ENCODE data around the gene CCSAP.

GRCh38 chr1:229319487-229319886 lies 23.4 kb downstream of the CCSAP start:
- TF ChIP-seq CTCF (tag by site-specific recombination; IDR thresholded peaks at IDR 0.05) (no peak), ZNF169 (tag by site-specific recombination; IDR thresholded peaks at IDR 0.05) (no peak), ZNF660 (tag by site-specific recombination; IDR thresholded peaks at IDR 0.05) (no peak), ZNF830 (tag by site-specific recombination; IDR thresholded peaks at IDR 0.05; ENCODE audit: low read depth) (no peak), ZBTB10 (tag by site-specific recombination; IDR thresholded peaks at IDR 0.05) (no peak), ZBTB7A (tag by site-specific recombination; IDR thresholded peaks at IDR 0.05; ENCODE audit: low read depth) (no peak), ZNF274 (IDR thresholded peaks at IDR 0.05; ENCODE audit: low read length) (no peak), ZNF274 (tag by site-specific recombination; IDR thresholded peaks at IDR 0.05; ENCODE audit: borderline replicate concordance) (no peak), ZBTB1 (tag by site-specific recombination; IDR thresholded peaks at IDR 0.05) (no peak), ZNF24 (tag by site-specific recombination; IDR thresholded peaks at IDR 0.05) (no peak), PRDM10 (tag by site-specific recombination; IDR thresholded peaks at IDR 0.05) (no peak)
- TF ChIP-seq, protein P1, sequence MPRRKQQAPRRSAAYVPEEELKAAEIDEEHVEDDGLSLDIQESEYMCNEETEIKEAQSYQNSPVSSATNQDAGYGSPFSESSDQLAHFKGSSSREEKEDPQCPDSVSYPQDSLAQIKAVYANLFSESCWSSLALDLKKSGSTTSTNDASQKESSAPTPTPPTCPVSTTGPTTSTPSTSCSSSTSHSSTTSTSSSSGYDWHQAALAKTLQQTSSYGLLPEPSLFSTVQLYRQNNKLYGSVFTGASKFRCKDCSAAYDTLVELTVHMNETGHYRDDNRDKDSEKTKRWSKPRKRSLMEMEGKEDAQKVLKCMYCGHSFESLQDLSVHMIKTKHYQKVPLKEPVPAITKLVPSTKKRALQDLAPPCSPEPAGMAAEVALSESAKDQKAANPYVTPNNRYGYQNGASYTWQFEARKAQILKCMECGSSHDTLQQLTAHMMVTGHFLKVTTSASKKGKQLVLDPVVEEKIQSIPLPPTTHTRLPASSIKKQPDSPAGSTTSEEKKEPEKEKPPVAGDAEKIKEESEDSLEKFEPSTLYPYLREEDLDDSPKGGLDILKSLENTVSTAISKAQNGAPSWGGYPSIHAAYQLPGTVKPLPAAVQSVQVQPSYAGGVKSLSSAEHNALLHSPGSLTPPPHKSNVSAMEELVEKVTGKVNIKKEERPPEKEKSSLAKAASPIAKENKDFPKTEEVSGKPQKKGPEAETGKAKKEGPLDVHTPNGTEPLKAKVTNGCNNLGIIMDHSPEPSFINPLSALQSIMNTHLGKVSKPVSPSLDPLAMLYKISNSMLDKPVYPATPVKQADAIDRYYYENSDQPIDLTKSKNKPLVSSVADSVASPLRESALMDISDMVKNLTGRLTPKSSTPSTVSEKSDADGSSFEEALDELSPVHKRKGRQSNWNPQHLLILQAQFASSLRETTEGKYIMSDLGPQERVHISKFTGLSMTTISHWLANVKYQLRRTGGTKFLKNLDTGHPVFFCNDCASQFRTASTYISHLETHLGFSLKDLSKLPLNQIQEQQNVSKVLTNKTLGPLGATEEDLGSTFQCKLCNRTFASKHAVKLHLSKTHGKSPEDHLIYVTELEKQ (tag by site-specific recombination; IDR thresholded peaks at IDR 0.05; ENCODE audit: borderline replicate concordance): no peak
- TF ChIP-seq, protein P2, sequence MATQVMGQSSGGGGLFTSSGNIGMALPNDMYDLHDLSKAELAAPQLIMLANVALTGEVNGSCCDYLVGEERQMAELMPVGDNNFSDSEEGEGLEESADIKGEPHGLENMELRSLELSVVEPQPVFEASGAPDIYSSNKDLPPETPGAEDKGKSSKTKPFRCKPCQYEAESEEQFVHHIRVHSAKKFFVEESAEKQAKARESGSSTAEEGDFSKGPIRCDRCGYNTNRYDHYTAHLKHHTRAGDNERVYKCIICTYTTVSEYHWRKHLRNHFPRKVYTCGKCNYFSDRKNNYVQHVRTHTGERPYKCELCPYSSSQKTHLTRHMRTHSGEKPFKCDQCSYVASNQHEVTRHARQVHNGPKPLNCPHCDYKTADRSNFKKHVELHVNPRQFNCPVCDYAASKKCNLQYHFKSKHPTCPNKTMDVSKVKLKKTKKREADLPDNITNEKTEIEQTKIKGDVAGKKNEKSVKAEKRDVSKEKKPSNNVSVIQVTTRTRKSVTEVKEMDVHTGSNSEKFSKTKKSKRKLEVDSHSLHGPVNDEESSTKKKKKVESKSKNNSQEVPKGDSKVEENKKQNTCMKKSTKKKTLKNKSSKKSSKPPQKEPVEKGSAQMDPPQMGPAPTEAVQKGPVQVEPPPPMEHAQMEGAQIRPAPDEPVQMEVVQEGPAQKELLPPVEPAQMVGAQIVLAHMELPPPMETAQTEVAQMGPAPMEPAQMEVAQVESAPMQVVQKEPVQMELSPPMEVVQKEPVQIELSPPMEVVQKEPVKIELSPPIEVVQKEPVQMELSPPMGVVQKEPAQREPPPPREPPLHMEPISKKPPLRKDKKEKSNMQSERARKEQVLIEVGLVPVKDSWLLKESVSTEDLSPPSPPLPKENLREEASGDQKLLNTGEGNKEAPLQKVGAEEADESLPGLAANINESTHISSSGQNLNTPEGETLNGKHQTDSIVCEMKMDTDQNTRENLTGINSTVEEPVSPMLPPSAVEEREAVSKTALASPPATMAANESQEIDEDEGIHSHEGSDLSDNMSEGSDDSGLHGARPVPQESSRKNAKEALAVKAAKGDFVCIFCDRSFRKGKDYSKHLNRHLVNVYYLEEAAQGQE (tag by site-specific recombination; IDR thresholded peaks at IDR 0.05): no peak
